Prostate gland (tissue), 2 donors: ENCODE measurements around the gene CDK19.

Experiments
- CTCF ChIP-seq, 4 experiments: fragments of 200-600 bp in 2 of 4; fragments of 450-650 bp in 2 of 4; sonication (generic) in 2 of 4; IDR thresholded peaks; 1 replicate in 3 of 4; 2 replicates in 1 of 4; pipeline ENCODE4 v1.5.1; 2016 to 2019; ENCODE audit warnings: antibody characterized with exemption in 4 of 4, mild to moderate bottlenecking in 2 of 4, moderate library complexity in 2 of 4
- POLR2A ChIP-seq: fragments of 450-650 bp; IDR thresholded peaks from one replicate; pipeline ENCODE4 v1.6.1; 2016; ENCODE audit warnings: antibody characterized with exemption, mild to moderate bottlenecking
- POLR2AphosphoS5 ChIP-seq: sonication (generic); formaldehyde crosslinking; IDR thresholded peaks from one replicate; pipeline ENCODE4 v1.6.1; 2017; ENCODE audit warnings: antibody characterized with exemption

DNA sequence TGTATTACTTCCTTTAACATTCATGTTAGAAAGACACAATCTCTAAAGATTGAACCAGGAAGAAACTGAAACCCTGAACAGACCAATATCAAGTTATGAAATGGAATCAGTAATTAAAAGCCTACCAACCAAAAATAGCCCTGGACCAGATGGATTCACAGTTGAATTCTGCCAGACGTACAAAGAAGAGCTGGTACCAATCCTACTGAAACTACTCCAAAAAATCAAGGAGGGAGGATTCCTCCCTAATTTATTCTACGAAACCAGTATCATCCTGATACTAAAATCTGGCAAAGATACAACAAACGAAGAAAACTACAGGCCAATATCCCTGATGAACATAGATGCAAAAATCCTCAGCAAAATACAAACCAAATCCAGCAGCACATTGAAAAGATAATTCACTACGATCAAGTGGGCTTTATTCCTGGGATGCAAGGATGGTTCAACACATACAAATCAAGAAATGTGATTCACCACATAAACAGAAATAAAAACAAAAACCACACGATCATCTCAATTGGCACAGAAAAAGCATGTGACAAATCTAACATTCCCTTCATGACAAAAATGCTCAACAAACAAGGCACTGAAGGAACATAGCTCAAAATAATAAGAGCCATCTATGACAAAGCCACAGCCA is 15.0 kb downstream of the CDK19 start:
- TF ChIP-seq CTCF (IDR thresholded peaks at IDR 0.05): no peak
- no peak for TF ChIP-seq POLR2A
- TF ChIP-seq POLR2AphosphoS5: no peak
